Stimulated activated CD4-positive, alpha-beta T cell treated with anti-CD3 and anti-CD28 coated beads, Interleukin-12 subunit alpha, Interleukin-12 subunit beta, amount 100 ng/mL, for 4 hours (primary cell): Measurements from ENCODE around the gene EEFSEC.

Experiments
- DNase-seq: peaks from one replicate; pipeline ENCODE4 v3.0.0-alpha.2; 2020

EEFSEC gene

GRCh38 chr3:128376516-128376915 lies 223.2 kb downstream of the EEFSEC start:
- DNase-seq = no peak

- no peak for DNase-seq
These were observed 225.5 kb downstream of the EEFSEC start for GRCh38 chr3:128378631-128379347.

GRCh38 chr3:128379367-128380160 lies 226.3 kb downstream of the EEFSEC start:
- DNase-seq = no peak

- no peak for DNase-seq
These were observed 227.0 kb downstream of the EEFSEC start for GRCh38 chr3:128380295-128380694.

- DNase-seq = no peak
These were observed 227.4 kb downstream of the EEFSEC start for GRCh38 chr3:128380719-128381118.

GRCh38 chr3:128381609-128382008 lies 228.3 kb downstream of the EEFSEC start:
- DNase-seq = no peak

- DNase-seq = no peak
These were observed 229.0 kb downstream of the EEFSEC start for GRCh38 chr3:128382221-128382807.

- DNase-seq = peak; percentile 46
These were observed 230.3 kb downstream of the EEFSEC start for GRCh38 chr3:128383316-128384235.

GRCh38 chr3:128385080-128385832 lies 232.0 kb downstream of the EEFSEC start:
- no peak for DNase-seq

GRCh38 chr3:128388932-128389331 lies 235.7 kb downstream of the EEFSEC start:
- DNase-seq = no peak

GRCh38 chr3:128390867-128391266 lies 237.6 kb downstream of the EEFSEC start:
- DNase-seq = no peak

- no peak for DNase-seq
These were observed 238.7 kb downstream of the EEFSEC start for GRCh38 chr3:128392021-128392420.

- no peak for DNase-seq
These were observed 239.7 kb downstream of the EEFSEC start for GRCh38 chr3:128392818-128393544.

GRCh38 chr3:128394033-128394432 lies 240.8 kb downstream of the EEFSEC start:
- no peak for DNase-seq

- DNase-seq = no peak
These were observed 241.8 kb downstream of the EEFSEC start for GRCh38 chr3:128395046-128395445.

- no peak for DNase-seq
These were observed 242.3 kb downstream of the EEFSEC start for GRCh38 chr3:128395500-128396162.

GRCh38 chr3:128397484-128397883 lies 244.2 kb downstream of the EEFSEC start:
- no peak for DNase-seq

- DNase-seq = no peak
These were observed 245.3 kb downstream of the EEFSEC start for GRCh38 chr3:128398586-128398985.

GRCh38 chr3:128399221-128399915 lies 246.1 kb downstream of the EEFSEC start:
- DNase-seq = no peak

- no peak for DNase-seq
These were observed 247.4 kb downstream of the EEFSEC start for GRCh38 chr3:128400671-128401070.
